ELF-1 (cell line): ENCODE results near the gene TARBP2.
A peak's percentile ranks its signal among the peaks of the same experiment; 100 is the strongest.
"Not testable (repeated sequence)": the region's sequence is repeated elsewhere in the genome, so short reads cannot be mapped to it uniquely, and the experiment has no call there.

ENCODE experiments used
- DNase-seq: peaks from one replicate; pipeline ENCODE4 v3.0.0-alpha.2; 2016; ENCODE audit warnings: low read depth, low spot score

The TARBP2 gene

GRCh38 chr12:53474819-53475218 lies 26.3 kb upstream of the TARBP2 start:
- DNase-seq: no peak

- peak; percentile 54 for DNase-seq
Observed at GRCh38 chr12:53476769-53477209, 24.3 kb upstream of the TARBP2 start.

GRCh38 chr12:53478865-53479264 lies 22.2 kb upstream of the TARBP2 start:
- no peak for DNase-seq

- no peak for DNase-seq
Observed at GRCh38 chr12:53479331-53479730, 21.8 kb upstream of the TARBP2 start.

- no peak for DNase-seq
Observed at GRCh38 chr12:53480491-53481442, 20.3 kb upstream of the TARBP2 start.

GRCh38 chr12:53481458-53481857 lies 19.6 kb upstream of the TARBP2 start:
- not testable (repeated sequence) for DNase-seq

GRCh38 chr12:53481939-53482586 lies 19.0 kb upstream of the TARBP2 start:
- DNase-seq: peak; percentile 61

GRCh38 chr12:53482626-53483168 lies 18.4 kb upstream of the TARBP2 start:
- DNase-seq: no peak

GRCh38 chr12:53483225-53483978 lies 17.7 kb upstream of the TARBP2 start:
- peak; percentile 32 for DNase-seq

- DNase-seq: no peak
Observed at GRCh38 chr12:53483979-53484377, 17.1 kb upstream of the TARBP2 start.

GRCh38 chr12:53484686-53485575 lies 16.2 kb upstream of the TARBP2 start:
- no peak for DNase-seq

- DNase-seq: no peak
Observed at GRCh38 chr12:53485955-53486735, 14.9 kb upstream of the TARBP2 start.

GRCh38 chr12:53486736-53487487 lies 14.2 kb upstream of the TARBP2 start:
- DNase-seq: no peak

GRCh38 chr12:53489242-53489864 lies 11.7 kb upstream of the TARBP2 start:
- peak; percentile 83 for DNase-seq

- DNase-seq: peak; percentile 67
Observed at GRCh38 chr12:53492188-53492587, 8.9 kb upstream of the TARBP2 start.

- peak; percentile 98 for DNase-seq
Observed at GRCh38 chr12:53492830-53493609, 8.1 kb upstream of the TARBP2 start.

GRCh38 chr12:53493610-53494391 lies 7.3 kb upstream of the TARBP2 start:
- peak; percentile 69 for DNase-seq
